Measurements from ENCODE around the gene DOCK1.
A peak's percentile ranks its signal among the peaks of the same experiment; 100 is the strongest.

The DOCK1 gene

DNA sequence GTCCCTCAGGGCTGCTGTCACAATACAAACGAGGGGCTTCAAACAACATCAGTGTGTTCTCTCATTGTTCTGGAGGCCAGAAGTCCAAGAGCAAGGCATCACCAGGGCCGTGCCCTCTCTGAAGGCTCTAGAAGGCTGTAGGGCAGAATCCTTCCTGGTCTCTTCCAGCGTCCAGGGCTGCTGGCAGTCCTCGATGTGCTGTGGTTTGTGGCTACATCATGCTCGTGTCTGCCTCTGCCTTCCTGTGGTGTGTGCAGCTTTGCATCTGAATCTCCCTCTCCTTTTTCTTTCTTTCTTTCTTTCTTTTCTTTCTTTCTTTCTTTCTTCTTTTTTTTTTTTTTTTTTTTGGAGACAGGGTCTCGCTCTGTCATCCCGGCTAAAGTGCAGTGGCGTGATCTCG, 187.7 kb downstream of the DOCK1 start:
- no peak for DNase-seq

DNA sequence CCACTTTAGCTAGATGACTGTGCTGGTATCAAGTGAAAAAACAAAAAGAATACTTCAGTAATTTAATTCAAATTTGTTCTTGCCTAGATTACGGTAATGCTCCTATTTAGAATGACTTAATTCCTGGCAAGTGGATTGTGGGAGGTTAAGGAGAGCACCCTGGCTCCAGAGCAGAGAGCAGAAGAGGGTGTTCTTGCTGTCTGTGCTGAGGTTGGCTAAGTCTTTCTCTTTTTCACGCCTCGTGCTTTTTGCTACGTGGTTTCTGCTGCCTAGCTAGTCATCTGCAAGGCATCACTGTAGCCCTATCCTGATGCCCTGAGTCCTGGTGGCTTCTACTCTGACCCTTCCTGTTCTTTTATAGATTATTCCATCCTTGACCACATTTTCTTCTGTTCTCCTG, 189.8 kb downstream of the DOCK1 start:
- DNase-seq: no peak

DNA sequence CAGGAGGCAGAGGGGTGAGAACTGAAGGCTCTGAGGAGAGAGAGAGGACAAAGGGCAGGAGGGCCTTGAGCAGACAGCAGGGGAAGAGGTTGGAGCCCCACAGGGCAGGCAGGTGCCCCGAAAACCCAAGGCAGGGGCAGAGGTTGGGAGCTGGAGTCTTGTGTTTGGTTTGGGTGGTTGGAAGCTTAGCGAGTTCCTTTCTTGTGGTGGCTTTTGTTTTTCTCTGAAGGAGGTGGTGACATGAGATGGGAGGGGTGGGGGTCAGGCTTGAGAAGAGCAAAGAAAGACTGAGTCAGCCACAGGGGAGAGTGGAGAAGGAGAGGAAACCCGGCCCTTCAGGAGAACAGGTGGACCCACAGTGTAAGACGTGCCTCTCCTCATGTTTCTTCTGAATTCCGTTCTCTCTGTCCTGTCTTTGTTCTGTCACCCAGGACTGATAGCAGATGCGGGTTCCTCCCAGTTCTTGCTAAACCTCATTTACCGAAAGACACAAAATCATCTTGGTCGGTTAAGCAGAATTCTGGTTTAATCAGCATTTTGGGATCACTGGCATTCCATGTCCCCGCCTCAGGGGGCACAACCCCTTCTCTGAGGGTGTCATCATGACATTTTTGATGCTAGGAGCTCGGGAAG, 195.9 kb downstream of the DOCK1 start:
- no peak for DNase-seq

DNA sequence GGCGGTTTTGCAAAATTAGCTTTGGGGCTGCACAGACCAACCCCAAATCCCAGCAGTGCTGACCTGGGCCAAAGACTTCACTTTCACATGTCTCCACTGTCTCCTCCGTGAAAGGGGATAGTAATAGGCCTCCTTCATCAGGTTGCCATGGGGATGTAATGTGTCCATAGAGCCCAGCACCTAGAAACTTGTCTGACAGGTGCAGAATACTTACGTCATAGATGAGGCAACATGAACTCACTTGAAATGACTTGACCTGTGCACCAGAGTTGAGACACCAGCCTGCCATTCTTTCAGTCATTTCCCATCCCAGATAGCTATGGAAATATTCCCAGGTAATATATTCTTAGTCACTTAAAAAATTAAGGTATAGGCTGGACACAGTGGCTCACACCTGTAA, 196.9 kb downstream of the DOCK1 start:
- no peak for DNase-seq

DNA sequence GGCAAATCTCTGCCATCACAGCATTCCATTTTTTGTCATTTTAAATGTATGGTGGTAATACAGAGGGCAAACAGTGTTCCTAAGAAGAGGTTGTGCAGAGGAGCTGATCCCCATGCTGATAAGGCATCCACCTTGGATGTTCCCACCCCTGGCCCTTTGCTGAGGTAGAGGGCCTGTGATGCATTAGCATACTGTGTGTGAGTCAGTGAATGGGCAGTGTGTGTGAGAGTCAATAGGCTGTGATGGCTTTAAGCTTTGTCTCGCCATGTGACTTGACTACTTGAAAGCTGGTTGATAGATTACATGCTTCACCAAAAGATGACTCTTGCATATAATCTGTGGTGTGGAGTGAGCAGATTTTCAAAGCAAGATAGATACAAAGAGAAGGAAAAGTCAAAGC, 209.9 kb downstream of the DOCK1 start:
- no peak for DNase-seq

DNA sequence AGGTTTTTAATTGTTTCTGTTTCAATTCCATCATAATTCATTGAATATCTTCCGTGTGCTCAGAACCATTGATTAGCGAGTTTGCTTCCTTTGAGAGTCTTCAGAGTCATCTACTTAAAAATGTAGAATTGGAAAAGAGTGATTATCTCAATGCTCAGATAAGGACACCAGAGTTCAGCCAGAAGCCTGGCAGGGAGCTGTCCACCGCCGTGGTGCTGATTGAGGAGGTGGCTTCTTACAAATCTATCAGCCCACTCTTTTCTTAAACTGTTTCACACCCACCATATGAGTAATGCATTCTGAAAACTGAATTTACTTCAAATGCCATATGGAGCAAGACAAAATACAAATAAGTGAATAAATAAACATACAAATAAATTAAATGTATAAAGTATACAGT, 211.9 kb downstream of the DOCK1 start:
- no peak for DNase-seq

DNA sequence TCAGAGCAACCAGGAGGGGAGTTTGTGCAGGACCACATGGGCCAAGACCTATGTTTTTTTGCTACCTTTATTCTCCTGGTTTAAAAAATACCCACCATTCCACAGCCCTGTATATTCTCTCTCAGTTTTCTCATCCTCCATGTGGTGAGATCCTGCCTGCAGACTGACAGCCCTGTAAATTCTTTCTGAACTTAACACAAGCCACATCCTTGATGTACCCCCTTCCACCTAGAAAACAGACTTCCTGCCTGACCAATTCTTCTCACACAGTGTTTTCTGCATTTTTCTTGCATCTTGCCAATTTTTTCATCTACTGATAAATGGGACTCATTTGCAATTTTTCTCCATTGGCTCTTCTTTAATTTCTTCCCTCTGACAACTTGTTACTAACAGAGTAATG, 212.8 kb downstream of the DOCK1 start:
- DNase-seq: no peak

DNA sequence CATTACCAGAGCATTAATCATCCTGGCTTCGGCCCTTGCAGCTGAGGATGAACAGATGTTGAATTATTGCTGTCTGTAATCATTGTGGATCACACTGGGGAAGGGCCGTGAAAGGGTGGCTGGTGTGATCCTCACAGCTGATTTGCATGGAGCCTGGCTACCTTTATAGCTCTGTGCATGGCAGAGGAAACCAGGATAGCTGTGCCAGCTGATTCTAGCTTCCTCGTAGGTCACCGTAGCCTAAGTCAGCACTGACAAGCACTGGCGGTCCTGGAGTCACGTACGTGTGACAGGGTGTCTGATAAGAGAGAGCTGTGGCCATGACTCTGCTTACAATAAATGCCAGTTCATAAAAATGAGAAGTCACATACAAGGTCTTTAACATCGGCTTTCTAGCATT, 214.7 kb downstream of the DOCK1 start:
- DNase-seq: no peak

DNA sequence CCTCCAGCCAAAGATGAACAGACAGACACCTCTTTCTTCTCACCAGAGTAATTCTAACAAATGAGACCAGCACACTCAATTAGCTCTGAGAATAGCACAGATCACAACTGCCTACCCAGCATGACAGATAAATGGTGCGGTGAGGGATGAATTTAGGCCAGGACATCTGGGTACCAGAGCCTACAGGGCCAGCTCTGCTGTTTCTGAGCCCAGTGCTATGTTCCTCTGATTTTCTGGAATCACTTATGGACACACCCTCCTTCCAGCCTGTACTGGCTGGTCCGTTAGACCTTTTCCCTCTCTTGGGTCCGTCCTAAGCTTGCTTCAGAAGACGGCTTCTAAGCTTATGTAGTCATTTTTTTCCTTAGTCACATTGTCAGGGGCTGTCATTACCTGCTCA, 217.6 kb downstream of the DOCK1 start:
- DNase-seq: no peak

DNA sequence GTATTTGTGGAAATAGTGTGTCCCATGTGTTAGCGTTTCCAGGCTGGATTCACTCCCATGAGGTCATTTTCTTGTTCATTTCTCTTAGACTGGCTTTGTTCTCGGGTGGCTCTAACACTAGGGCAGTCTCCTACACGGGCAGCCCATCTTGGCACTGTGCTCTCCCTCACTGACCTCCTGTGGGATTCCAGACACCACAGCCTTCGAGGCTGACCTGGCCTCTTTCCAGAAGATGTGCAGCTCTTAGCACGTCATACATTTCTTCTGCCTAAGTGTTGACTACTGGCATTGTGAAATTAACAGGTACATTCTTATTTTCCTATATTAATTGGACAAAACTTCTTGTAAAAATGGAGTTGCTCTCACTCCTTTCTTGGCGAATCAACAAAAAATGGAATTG, 218.4 kb downstream of the DOCK1 start:
- DNase-seq: no peak

DNA sequence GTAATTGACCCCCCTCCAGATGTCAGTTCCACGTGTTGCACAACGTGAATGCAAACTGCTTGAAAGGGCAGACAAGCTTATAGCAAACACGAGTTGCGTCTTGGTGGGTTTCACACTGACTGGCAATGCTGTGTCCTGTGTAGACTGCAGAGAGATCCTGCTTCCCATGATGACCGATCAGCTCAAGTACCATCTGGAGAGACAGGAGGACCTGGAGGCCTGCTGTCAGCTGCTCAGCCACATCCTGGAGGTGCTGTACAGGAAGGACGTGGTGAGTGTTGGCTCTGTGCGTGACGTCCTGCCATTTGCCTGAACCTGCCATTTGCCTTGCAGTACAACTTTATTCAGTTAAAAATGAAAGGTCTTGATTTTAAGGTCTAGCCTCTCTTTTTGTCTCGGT, 220.1 kb downstream of the DOCK1 start:
- peak; percentile 40 for DNase-seq

DNA sequence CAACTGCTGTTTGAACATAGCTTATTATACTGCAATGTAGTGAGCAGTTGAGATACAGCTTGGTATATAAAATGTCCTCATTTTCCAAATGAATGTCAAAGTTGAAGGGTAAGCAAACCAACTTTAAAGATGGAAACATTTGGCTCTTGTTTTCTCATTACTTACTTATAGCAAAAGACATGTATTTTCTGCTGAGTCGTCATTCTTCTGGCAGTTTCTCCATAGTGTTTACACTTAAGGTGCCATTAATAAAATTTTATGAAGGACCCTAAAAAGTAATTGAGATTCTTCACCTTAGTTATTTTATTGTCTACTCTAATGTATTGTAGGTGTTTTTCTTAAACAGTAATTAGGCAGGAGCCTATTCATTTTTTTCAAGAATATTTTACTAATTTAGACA, 222.6 kb downstream of the DOCK1 start:
- DNase-seq: no peak

DNA sequence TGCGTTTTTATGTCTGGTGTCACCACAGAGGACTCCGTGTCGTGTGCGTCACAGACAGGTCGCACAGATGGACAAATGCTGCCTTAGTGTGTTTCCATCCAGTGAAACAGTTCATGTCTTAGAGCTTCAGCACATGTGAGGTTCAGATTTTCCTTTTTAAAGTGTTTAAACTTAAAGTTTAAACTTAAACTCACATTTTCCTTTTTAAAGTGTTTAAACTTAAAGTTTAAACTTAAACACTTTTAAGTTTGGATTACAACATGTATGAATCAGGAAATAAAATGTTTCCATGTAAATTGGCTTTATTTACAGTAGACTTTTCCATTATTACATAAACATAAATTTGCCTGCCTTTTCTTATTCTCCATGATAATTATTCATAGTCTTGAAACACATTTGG, 223.9 kb downstream of the DOCK1 start:
- DNase-seq: no peak

DNA sequence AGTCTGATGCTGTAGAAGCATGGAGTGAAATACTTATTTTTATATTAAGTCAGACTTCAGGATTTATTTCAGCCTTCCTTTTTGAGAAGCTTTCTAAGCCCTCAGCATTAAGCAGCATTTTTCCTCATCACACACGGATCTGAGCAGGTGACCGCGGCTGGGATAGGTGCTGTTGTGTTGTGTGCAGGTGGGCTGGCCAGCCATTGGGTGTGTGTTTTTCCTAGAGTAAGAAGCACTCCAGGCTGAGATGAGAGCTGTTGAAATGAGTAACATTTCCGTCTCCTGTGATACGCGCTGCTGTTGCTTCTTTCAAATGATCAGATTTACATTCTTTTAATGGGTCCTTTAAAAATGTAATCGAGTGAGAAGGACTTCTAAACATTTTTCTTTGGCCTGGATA, 227.2 kb downstream of the DOCK1 start:
- DNase-seq: no peak

DNA sequence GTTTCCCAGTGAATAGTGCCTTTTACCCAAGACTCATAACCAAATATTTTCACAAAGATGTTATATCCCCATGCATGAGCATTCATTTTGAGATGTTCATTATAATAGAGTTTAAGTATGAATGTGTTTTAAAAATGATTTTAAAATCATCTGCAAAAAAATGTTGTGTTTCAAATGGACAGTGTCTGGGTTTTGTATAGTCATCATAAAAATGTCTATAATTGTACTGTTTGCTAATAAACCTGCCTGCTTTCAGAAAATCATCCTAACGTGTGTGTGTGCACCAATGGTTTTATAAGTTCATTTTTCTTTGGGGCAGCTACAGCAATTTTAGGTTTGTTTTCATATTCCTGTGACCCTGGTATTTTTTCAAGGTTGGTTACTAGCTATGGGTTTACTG, 228.0 kb downstream of the DOCK1 start:
- DNase-seq: no peak

DNA sequence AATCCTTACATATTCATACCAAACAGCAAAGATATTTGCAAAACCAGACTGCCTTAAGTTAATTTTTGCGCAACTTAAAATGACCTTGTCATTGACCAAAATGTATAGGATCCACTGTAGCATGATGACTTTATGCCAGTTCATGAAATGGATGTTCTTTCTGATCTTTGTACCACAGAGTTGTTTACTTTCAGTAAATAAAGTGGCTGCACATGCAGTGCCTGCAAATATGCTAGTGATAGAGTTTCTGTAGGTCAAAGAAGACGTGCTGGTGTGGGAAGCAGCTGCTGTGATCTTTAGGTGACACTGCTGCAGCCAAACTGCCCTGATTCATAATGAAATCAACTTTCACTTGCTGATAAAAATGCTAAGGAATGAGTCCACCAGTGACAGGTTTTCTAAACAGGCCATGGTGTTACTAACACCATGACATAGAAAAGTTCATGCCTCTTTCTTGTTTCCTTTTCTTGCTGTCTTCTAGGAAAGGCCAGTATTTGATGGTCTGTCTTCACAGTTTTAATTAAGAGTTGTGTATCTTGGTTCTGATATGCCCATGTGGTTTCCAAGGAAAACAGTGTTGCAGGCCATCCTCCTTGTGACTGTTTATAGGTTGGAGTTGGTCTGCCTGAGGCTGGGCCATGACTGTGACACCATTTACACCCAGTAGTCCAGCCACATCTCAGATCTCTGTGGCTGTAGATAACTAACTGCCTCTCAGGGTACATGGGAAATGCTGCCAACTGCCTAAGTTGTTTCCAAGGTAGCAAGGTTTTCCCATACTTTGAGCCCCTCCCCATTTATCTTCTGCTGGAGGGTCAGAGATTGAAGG, 228.7 kb downstream of the DOCK1 start:
- DNase-seq: no peak

DNA sequence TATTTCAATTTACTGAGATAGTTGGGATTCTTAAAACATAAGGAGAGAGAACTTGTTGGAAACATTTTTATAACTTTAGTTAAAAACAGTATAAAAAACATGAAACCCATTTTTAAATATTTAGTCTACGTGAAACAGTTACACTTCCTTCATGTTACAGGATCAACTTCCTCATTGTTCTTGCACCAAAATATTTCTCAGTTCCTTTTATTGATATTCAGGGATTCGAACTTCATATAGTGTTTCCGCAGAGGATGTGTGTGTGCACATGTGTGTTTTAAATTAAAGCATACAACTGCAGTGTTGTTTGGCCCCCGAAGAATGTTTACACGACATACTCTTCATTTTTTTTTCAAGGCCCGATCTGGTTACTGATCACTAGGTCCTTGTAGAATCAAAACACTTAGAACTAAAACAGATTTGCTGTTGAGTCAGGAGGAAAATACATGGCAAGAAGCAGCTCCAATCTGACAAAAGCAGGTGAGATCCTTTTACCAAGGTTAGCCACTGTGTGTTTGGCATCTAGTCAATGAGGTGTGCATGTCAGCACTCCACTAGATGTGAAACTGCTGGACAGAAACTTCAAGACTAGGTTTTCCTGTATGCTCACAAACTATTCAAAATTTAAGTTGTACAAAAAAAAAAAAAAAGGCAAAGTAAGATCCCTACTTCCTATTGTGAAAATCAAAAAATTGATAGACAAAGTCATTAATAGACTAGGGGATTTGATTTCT, 230.8 kb downstream of the DOCK1 start:
- no peak for DNase-seq

DNA sequence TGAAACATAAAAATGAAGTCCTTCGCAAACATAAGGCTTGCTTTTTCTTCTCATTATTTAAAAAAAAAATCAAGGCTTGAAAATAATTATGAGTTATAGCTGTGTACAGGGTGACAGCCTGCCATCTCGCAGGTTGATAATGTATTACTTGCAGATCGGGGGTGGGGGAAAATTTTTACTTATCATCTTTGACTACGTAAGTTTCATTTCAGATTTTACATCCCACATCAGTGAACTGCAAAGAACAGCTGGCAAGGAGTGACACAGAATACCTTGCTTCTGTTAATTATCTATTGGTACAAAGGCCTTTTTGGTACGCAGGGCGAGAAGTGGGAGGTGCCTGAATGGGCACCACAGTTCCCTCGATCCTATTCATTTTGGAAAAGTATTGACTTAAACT, 232.2 kb downstream of the DOCK1 start:
- no peak for DNase-seq

DNA sequence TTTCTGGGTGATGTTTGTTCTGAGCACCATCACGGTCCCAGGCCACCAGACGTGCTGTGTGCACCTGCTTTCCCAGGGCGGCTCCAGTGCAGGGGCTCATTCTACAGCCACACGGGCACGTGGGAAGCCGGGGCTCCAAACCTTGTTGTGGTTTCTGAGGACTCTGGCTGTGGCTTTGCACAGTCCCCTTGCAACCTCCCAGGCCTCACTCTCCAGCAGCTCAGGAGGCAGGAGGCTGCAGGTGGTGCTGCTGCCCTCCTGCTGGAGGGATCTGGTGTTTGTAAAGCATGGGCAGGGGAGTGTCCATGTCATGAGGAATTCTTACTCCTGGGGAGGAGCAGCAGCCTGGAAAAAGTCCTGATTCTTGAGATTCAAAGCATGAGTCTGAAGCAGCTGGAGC, 236.9 kb downstream of the DOCK1 start:
- DNase-seq: no peak

DNA sequence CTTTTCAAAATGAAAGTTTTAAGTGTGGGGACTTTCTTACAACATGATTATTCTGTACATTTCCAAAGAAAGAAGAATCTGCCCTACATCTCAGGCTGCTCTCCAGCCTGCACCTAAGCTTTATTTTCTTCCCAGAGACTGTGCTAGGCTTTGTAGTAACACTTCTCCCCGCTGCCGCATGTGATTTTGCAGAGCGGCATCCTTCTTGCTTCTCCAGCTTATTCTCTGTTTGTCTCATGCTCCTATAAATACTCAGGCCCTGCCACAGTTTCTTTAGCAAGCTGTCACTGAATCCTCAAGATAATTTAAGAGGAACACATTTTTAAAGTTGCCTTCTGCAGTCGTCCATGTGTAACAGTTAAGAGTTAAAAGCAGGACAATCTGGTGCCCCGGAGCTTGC, 237.6 kb downstream of the DOCK1 start:
- DNase-seq: no peak

DNA sequence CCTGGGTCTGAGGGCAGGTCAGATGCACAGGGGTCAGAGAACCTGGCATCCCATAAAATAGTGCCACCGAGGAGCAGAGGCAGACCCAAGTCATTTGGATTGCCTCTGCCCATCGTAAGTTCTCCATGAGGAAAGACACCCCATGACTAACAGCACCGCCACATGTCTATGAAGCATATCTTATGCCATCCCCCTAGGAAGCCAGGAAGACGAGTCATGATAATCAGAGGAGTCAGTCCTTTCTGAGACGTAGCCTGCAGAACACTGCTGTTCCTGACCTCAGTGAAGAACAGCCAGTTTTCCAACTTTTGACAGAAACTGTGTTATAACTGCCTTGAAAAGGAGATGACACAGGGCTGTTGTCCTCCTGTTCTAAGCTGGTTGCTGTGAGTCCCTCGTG, 239.9 kb downstream of the DOCK1 start:
- no peak for DNase-seq

DNA sequence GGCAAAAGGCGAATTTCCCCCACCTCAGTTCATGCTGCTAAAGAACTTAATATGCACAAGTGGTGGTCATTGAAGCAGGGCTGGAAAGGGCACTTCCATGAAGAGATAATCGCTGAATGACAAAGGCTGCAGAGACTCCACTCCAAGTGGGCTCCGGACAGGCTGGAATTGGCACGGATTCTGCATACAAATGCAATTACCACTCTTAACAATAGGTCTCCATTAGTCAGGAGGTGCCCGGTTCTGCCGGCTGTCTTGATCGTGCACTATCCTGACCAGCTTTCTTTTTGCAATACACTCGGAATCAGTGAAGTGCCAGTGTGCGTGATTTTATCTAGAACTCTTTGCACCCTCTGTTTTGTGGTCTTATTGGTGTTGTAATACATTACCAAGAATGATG, 241.4 kb downstream of the DOCK1 start:
- no peak for DNase-seq

DNA sequence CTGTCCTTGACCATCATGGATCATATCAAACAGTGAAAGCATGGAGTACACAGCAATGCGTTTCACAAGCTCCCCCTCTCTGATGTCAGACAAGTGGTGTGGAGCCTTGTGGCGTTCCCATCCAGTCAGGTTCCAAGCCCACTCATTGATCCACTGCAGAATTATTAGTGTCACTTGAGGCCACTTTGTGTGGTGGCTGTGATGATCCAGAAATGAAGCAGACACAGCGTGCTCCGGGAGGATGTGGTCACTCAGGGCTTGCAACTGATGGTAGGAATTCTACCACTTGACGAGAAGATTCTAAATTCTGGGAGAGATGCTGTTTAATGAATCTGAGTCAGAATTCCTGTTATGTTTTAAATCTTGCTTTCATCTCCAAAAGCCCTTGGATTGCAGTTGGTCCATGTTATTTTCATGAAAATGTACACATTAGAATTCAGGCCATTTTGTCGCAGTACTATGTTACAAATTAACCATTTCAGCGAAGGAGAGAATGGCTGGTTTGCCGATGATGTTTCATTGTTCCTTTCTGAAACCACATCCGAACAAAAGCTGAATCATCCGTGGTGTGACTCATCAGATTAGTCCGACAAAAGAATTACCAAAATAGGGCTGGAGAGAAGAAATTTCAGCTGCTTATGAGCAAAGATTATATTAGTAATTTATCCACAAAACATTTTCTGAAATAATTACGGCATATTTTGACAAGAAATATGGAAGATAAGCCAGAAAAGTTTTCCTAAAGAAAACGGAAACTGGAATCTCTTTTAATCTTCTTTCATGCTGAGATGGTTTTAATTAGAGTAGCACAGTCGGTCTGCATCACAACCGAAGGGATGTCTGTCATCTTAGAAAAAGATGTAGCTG, 243.1 kb downstream of the DOCK1 start:
- DNase-seq: no peak

DNA sequence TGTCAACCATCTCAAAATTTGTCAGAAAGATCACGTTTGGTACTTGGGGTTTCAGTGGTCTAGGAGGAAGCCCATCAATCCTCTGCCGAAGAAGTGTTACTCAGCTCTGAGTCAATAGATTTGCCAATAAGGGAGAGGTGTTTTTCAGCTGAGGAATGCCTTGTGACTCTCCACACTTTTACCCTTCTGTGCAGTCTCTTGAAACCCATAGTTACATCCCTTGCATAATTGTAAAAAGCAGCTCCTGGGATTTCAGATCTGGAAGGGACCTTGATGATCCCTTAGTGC, 243.6 kb downstream of the DOCK1 start:
- DNase-seq: no peak
